OCI-LY1 (cell line): Measurements from ENCODE around the gene PTPRE.

Experiments
- H2AFZ ChIP-seq: fragments of 200-600 bp; sonication (generic), shearing (Covaris generic); 2 replicates; pipeline ENCODE4 v1.6.0; 2014; ENCODE audit warnings: antibody characterized with exemption, mild to moderate bottlenecking, low read length
- H3F3A ChIP-seq: fragments of 200-600 bp; sonication (generic), shearing (Covaris generic); 2 replicates; pipeline ENCODE4 v1.6.0; 2014; ENCODE audit warnings: mild to moderate bottlenecking, antibody characterized with exemption, low read length, moderate library complexity; ENCODE audit not compliant: insufficient read depth
- H3K27ac ChIP-seq: fragments of 200-600 bp; sonication (generic); 2 replicates; pipeline ENCODE4 v1.5.1; 2014; ENCODE audit warnings: low read length, mixed run types, mild to moderate bottlenecking, low read depth; ENCODE audit not compliant: poor library complexity, severe bottlenecking
- H3K27me3 ChIP-seq: fragments of 200-600 bp; sonication (generic); 2 replicates; pipeline ENCODE4 v1.6.0; 2014; ENCODE audit warnings: antibody characterized with exemption, mild to moderate bottlenecking, low read length, moderate library complexity; ENCODE audit not compliant: insufficient read depth
- H3K36me3 ChIP-seq: fragments of 200-600 bp; sonication (generic); 2 replicates; pipeline ENCODE4 v1.6.1; 2014; ENCODE audit warnings: mild to moderate bottlenecking, antibody characterized with exemption, low read length, moderate library complexity, mixed read lengths; ENCODE audit not compliant: insufficient read depth
- H3K4me1 ChIP-seq: fragments of 200-600 bp; sonication (generic); 2 replicates; pipeline ENCODE4 v1.5.1; 2014; ENCODE audit warnings: mild to moderate bottlenecking, low read length, moderate library complexity; ENCODE audit not compliant: insufficient read depth, severe bottlenecking
- H3K4me2 ChIP-seq: fragments of 200-600 bp; sonication (generic), shearing (Covaris generic); 2 replicates; pipeline ENCODE4 v1.6.1; 2014; ENCODE audit warnings: low read length
- H3K4me3 ChIP-seq: fragments of 200-600 bp; sonication (generic); 2 replicates; pipeline ENCODE4 v1.5.1; 2014; ENCODE audit warnings: low read length, low read depth, mild to moderate bottlenecking, mixed read lengths; ENCODE audit not compliant: poor library complexity, severe bottlenecking
- H3K79me2 ChIP-seq: fragments of 200-600 bp; shearing (Covaris generic); 2 replicates; pipeline ENCODE4 v1.6.1; 2016; ENCODE audit warnings: mixed run types, low read length, mixed read lengths; ENCODE audit not compliant: insufficient read depth
- H3K9ac ChIP-seq: fragments of 200-600 bp; sonication (generic), shearing (Covaris generic); 2 replicates; pipeline ENCODE4 v1.6.1; 2014; ENCODE audit warnings: mild to moderate bottlenecking, low read length, mixed read lengths
- H3K9me2 ChIP-seq: fragments of 200-600 bp; sonication (generic), shearing (Covaris generic); 2 replicates; pipeline ENCODE4 v1.6.1; 2014; ENCODE audit warnings: low read depth, mild to moderate bottlenecking, low read length, mixed read lengths
- H3K9me3 ChIP-seq: fragments of 200-600 bp; shearing (Covaris generic); 2 replicates; pipeline ENCODE4 v1.6.1; 2014; ENCODE audit warnings: low read length, mixed read lengths
- H4K20me1 ChIP-seq: fragments of 200-600 bp; sonication (generic), shearing (Covaris generic); 2 replicates; pipeline ENCODE4 v1.6.0; 2016; ENCODE audit warnings: mild to moderate bottlenecking, low read length; ENCODE audit not compliant: insufficient read depth
- CTCF ChIP-seq: fragments of 200-600 bp; sonication (generic), shearing (Covaris generic); IDR thresholded peaks from 2 replicates; pipeline ENCODE4 v1.5.1; 2017; ENCODE audit warnings: mild to moderate bottlenecking, antibody characterized with exemption, low read length, moderate library complexity, mixed read lengths
- EZH2 ChIP-seq: fragments of 200-600 bp; sonication (generic), shearing (Covaris generic); IDR thresholded peaks from 2 replicates; pipeline ENCODE4 v1.8.0; 2017; ENCODE audit warnings: borderline replicate concordance, mixed run types, mild to moderate bottlenecking, antibody characterized with exemption, low read length, moderate library complexity, mixed read lengths

Gene PTPRE

GRCh38 chr10:128047351-128047750 lies 140.4 kb downstream of the PTPRE start:
- Histone ChIP-seq H3K27me3 (no peaks in the 10 kb centered on the region), H3F3A (no peaks in the 10 kb centered on the region), H3K9me3 (no peaks in the 10 kb centered on the region), H3K36me3 (peaks cover 14% of the 10 kb centered on the region; the same call in 1 of the 2 replicates), H3K27ac (peak overlapping the region; percentile 76), H3K4me2 (peak overlapping the region; percentile 94), H3K4me3 (peak overlapping the region; percentile 79), H3K9ac (peak overlapping the region; percentile 74), H3K9me2 (no peaks in the 10 kb centered on the region), H3K79me2 (no peaks in the 10 kb centered on the region), H4K20me1 (no peaks in the 10 kb centered on the region), H2AFZ (no peak overlapping the region), H3K4me1 (peaks cover 36% of the 10 kb centered on the region)
- no peak for TF ChIP-seq EZH2
- no peak for TF ChIP-seq CTCF

GRCh38 chr10:128047991-128048818 lies 141.3 kb downstream of the PTPRE start:
- Histone ChIP-seq H3K27ac (peak overlapping the region; percentile 76), H3K27me3 (no peaks in the 10 kb centered on the region), H3F3A (no peaks in the 10 kb centered on the region), H3K36me3 (peaks cover 18% of the 10 kb centered on the region; the same call in 1 of the 2 replicates), H3K4me3 (peak overlapping the region; percentile 79), H3K9me3 (no peaks in the 10 kb centered on the region), H3K79me2 (no peaks in the 10 kb centered on the region), H3K9ac (peak overlapping the region; percentile 74), H3K4me2 (peak overlapping the region; percentile 94), H3K9me2 (no peaks in the 10 kb centered on the region), H4K20me1 (no peaks in the 10 kb centered on the region), H2AFZ (0 out of 2 replicates have a peak overlapping the region, but pooled peaks have one; percentile 5), H3K4me1 (peaks cover 36% of the 10 kb centered on the region)
- TF ChIP-seq CTCF (no peak), EZH2 (no peak)

GRCh38 chr10:128048819-128049210 lies 141.9 kb downstream of the PTPRE start:
- no peaks in the 10 kb centered on the region for H4K20me1 ChIP-seq
- peak overlapping the region; percentile 74 for H3K9ac ChIP-seq
- peak overlapping the region; percentile 79 for H3K4me3 ChIP-seq

More at GRCh38 chr10:128048819-128049210, 141.9 kb downstream of the PTPRE start:
- Histone ChIP-seq H3K27ac (peak overlapping the region; percentile 76), H3K4me2 (peak overlapping the region; percentile 94), H3K79me2 (no peaks in the 10 kb centered on the region), H3K36me3 (peaks cover 21% of the 10 kb centered on the region; the same call in 1 of the 2 replicates), H3K27me3 (no peaks in the 10 kb centered on the region), H3K4me1 (peaks cover 36% of the 10 kb centered on the region), H3K9me3 (no peaks in the 10 kb centered on the region), H2AFZ (no peak overlapping the region), H3F3A (no peaks in the 10 kb centered on the region), H3K9me2 (no peaks in the 10 kb centered on the region)
- TF ChIP-seq EZH2 (no peak), CTCF (no peak)
